IMR-90 (cell line): ENCODE data around the gene MLH3. TPM values are rescaled to one million over a fixed set of nuclear protein-coding genes. Genes with fewer than 3 reads are reported as not detected.

ENCODE experiments used
- ATAC-seq: fragments of 200-7000 bp; cut with Tn5 transposase; 2 replicates; pipeline ENCODE4 v1.9.1; 2020; ENCODE audit warnings: low read depth, mild to moderate bottlenecking, moderate library complexity
- BruUV-seq: library from RNA; stranded (reverse); fragments of 400-500 nt; replicated peaks from 2 replicates; lab custom pipeline; 2021; lab: Mats Ljungman, UMichigan
- CTCF ChIA-PET: fragments of 300-600 bp; formaldehyde crosslinking; extraction: SDS; loops from one replicate; lab custom pipeline; 2021; ENCODE audit warnings: antibody characterized with exemption; lab: Yijun Ruan, JAX
- POLR2A ChIA-PET: fragments of 300-600 bp; sonication (Branson Sonifier 250); formaldehyde crosslinking; loops from one replicate; lab custom pipeline; 2022; ENCODE audit warnings: antibody characterized with exemption; ENCODE audit not compliant: unreplicated experiment; lab: Charles Lee
- DNase-seq: peaks from one replicate; pipeline ENCODE4 v3.0.0; 2013
- H2AFZ ChIP-seq: replicated peaks from 2 replicates; pipeline ENCODE3; 2013; ENCODE audit warnings: low read length, mild to moderate bottlenecking; ENCODE audit not compliant: poor library complexity
- H2AK5ac ChIP-seq: 2 replicates; pipeline ENCODE4 v1.6.1; 2013; ENCODE audit warnings: low read depth, low read length, inconsistent platforms
- H2AK9ac ChIP-seq: replicated peaks from 2 replicates; pipeline ENCODE3; 2013; ENCODE audit warnings: mild to moderate bottlenecking, low read depth, low read length, moderate library complexity; ENCODE audit not compliant: poor library complexity
- H2BK120ac ChIP-seq: 2 replicates; pipeline ENCODE4 v1.6.1; 2013; ENCODE audit warnings: low read depth, low read length, inconsistent platforms
- H2BK15ac ChIP-seq: 3 replicates; pipeline ENCODE4 v1.6.1; 2013; ENCODE audit warnings: low read depth, low read length, inconsistent platforms
- H2BK20ac ChIP-seq: 2 replicates; pipeline ENCODE4 v1.6.1; 2013; ENCODE audit warnings: low read depth, mild to moderate bottlenecking, inconsistent platforms, low read length, moderate library complexity
- H2BK5ac ChIP-seq: 2 replicates; pipeline ENCODE4 v1.6.1; 2013; ENCODE audit warnings: mild to moderate bottlenecking, low read depth, low read length, inconsistent platforms; ENCODE audit not compliant: poor library complexity, severe bottlenecking
- H3K14ac ChIP-seq: replicated peaks from 2 replicates; pipeline ENCODE4 v1.6.1; 2013; ENCODE audit warnings: low read depth, low read length, inconsistent platforms
- H3K18ac ChIP-seq: 2 replicates; pipeline ENCODE4 v1.6.1; 2013; ENCODE audit warnings: low read depth, low read length, control low read depth
- H3K23ac ChIP-seq: 2 replicates; pipeline ENCODE4 v1.6.1; 2013; ENCODE audit warnings: low read depth, low read length, inconsistent platforms
- H3K27ac ChIP-seq: 2 replicates; pipeline ENCODE4 v1.5.1; 2013; ENCODE audit warnings: mild to moderate bottlenecking, control low read depth, low read length; ENCODE audit not compliant: insufficient read depth
- H3K27me3 ChIP-seq: 2 replicates; pipeline ENCODE4 v1.6.1; 2013; ENCODE audit warnings: low read length; ENCODE audit not compliant: control insufficient read depth, insufficient read depth
- H3K36me3 ChIP-seq: 2 replicates; pipeline ENCODE4 v1.6.1; 2013; ENCODE audit warnings: low read length, mixed read lengths; ENCODE audit not compliant: control insufficient read depth, insufficient read depth
- H3K4ac ChIP-seq: 2 replicates; pipeline ENCODE4 v1.6.1; 2013; ENCODE audit warnings: low read depth, low read length, inconsistent platforms
- H3K4me1 ChIP-seq: 2 replicates; pipeline ENCODE4 v1.6.1; 2013; ENCODE audit warnings: low read length, mixed read lengths; ENCODE audit not compliant: control insufficient read depth, insufficient read depth
- H3K4me2 ChIP-seq: 2 replicates; pipeline ENCODE4 v1.6.1; 2013; ENCODE audit warnings: low read depth, mild to moderate bottlenecking, control low read depth, low read length, moderate library complexity
- H3K4me3 ChIP-seq: 2 replicates; pipeline ENCODE4 v1.5.1; 2013; ENCODE audit warnings: low read depth, mild to moderate bottlenecking, control low read depth, low read length, moderate library complexity; ENCODE audit not compliant: insufficient read depth
- H3K56ac ChIP-seq: 2 replicates; pipeline ENCODE4 v1.6.1; 2013; ENCODE audit warnings: low read length, inconsistent platforms; ENCODE audit not compliant: insufficient read depth; ENCODE audit errors: extremely low read depth
- H3K79me1 ChIP-seq, 2 experiments: 2 replicates each; pipeline ENCODE4 v1.6.1; 2013; ENCODE audit warnings: low read length in 2 of 2, inconsistent platforms in 1 of 2, low read depth in 1 of 2
- H3K9ac ChIP-seq: 2 replicates; pipeline ENCODE4 v1.6.1; 2013; ENCODE audit warnings: low read depth, low read length, control low read depth
- H3K9me1 ChIP-seq: 2 replicates; pipeline ENCODE4 v1.6.1; 2013; ENCODE audit warnings: low read length, inconsistent platforms; ENCODE audit not compliant: insufficient read depth
- H3K9me3 ChIP-seq: 2 replicates; pipeline ENCODE4 v1.6.1; 2013; ENCODE audit warnings: low read length; ENCODE audit not compliant: control insufficient read depth, insufficient read depth
- H4K20me1 ChIP-seq: 2 replicates; pipeline ENCODE4 v1.6.1; 2013; ENCODE audit warnings: low read length, inconsistent platforms; ENCODE audit not compliant: insufficient read depth
- H4K5ac ChIP-seq: 2 replicates; pipeline ENCODE4 v1.6.1; 2013; ENCODE audit warnings: mild to moderate bottlenecking, low read depth, low read length, control low read depth
- H4K8ac ChIP-seq, 2 experiments: 2 replicates each; pipeline ENCODE4 v1.6.1; 2013; ENCODE audit warnings: low read depth in 2 of 2, low read length in 2 of 2, control low read depth in 1 of 2, inconsistent platforms in 1 of 2
- H4K91ac ChIP-seq: 2 replicates; pipeline ENCODE4 v1.6.1; 2013; ENCODE audit warnings: low read depth, low read length, inconsistent platforms; ENCODE audit not compliant: insufficient read depth
- FOS ChIP-seq: fragments of 150-350 bp; IDR thresholded peaks from 2 replicates; pipeline ENCODE4 v1.6.1; 2016; ENCODE audit warnings: low read depth, low read length
- WGBS, 2 experiments: methylation state at CpG; one replicate each; pipeline versions ENCODE4 v1.1.5 to v1.1.7; 2013; ENCODE audit warnings: missing lambda C conversion rate in 2 of 2; ENCODE audit not compliant: insufficient read length in 1 of 2; ENCODE audit errors: extremely low coverage in 2 of 2; 5-methylcytosine and 5-hydroxymethylcytosine counted together
- dilution Hi-C: fragments of 300-500 bp; cut with HindIII; formaldehyde crosslinking; loops from one replicate; pipeline ENCODE4 v1.14.3; 2018; ENCODE audit warnings: low sequenced_read_pairs; ENCODE audit not compliant: unreplicated experiment
- in situ Hi-C: fragments of 300-500 bp; cut with MboI; formaldehyde crosslinking; loops from 3 replicates; pipeline ENCODE4 v1.14.3; 2019; ENCODE audit warnings: low sequenced_read_pairs, inconsistent platforms, mixed read lengths
- intact Hi-C: fragments of 100-400 bp; cut with micrococcal nuclease; formaldehyde crosslinking; loops from 2 replicates; pipeline ENCODE4 v1.10.0; 2022
- polyA plus RNA-seq, 3 experiments: library from polyadenylated mRNA; depleted of rRNA; stranded (reverse); fragments of >200 nt; gene quantifications; 2 replicates each; pipeline ENCODE4 v1.2.3, GENCODE V29; 2012; ENCODE audit warnings: low replicate concordance in 1 of 3
- total RNA-seq: library from RNA; depleted of rRNA; stranded (reverse); fragments of >200 nt; gene quantifications from 2 replicates; pipeline ENCODE4 v1.2.3, GENCODE V29; 2012

MLH3 gene
- total and polyA plus RNA-seq, 2 of the 4 experiments (the other 2 are of a cell fraction), result 5.6 to 14.7 TPM

GRCh38 chr14:75016815-75017214 is 34.5 kb downstream of the MLH3 start:
- H2BK5ac ChIP-seq, result no peak overlapping the region
- CTCF ChIA-PET, result no interaction called here
- H3K9me3 ChIP-seq, result no peaks in the 10 kb centered on the region
- H2AK5ac ChIP-seq, result no peak overlapping the region
- H3K27ac ChIP-seq, result no peak overlapping the region
- H4K8ac ChIP-seq, result no peak overlapping the region
- no TSS peak for BruUV-seq
- no peak for TF ChIP-seq FOS
- no peak overlapping the region for H3K18ac ChIP-seq
- no peak overlapping the region for H2BK20ac ChIP-seq
- no peak overlapping the region for H2AK9ac ChIP-seq
- no peak overlapping the region for H4K5ac ChIP-seq
- no peak overlapping the region for H4K91ac ChIP-seq
- no peak overlapping the region for H3K23ac ChIP-seq
- no peak overlapping the region for H2AFZ ChIP-seq
- no peaks in the 10 kb centered on the region; the same call in none of the 2 replicates for H3K9me1 ChIP-seq
- dilution Hi-C loops (no loop called here), in situ Hi-C loops (no loop called here), intact Hi-C loops (no loop called here)
- DNase-seq, result no peak
- no peak overlapping the region for H3K4me3 ChIP-seq
- ATAC-seq, result no peak
- H3K36me3 ChIP-seq, result peaks cover 18% of the 10 kb centered on the region
- H3K4me1 ChIP-seq, result no peaks in the 10 kb centered on the region; the same call in 1 of the 2 replicates
- WGBS, 2 experiments, result 100% methylated on average over 1 of the region's 3 CpGs; no CpG with 5 or more reads in 1 of the 2 experiments
- no peak overlapping the region for H3K4me2 ChIP-seq
- POLR2A ChIA-PET, result no interaction called here
- H4K20me1 ChIP-seq, result no peaks in the 10 kb centered on the region
- no peak overlapping the region for H3K56ac ChIP-seq
- H3K14ac ChIP-seq, result no peak overlapping the region
- H3K79me1 ChIP-seq, result peaks cover 4 to 7% of the 10 kb centered on the region in 2 experiments; a peak in 2 of 4 replicates
- no peak overlapping the region for H2BK15ac ChIP-seq
- H3K4ac ChIP-seq, result no peak overlapping the region
- no peaks in the 10 kb centered on the region for H3K27me3 ChIP-seq
- H2BK120ac ChIP-seq, result no peak overlapping the region
- H3K9ac ChIP-seq, result no peak overlapping the region
